Panc1 (cell line): ENCODE measurements around the gene CARD10.
"Not testable (repeated sequence)": the region's sequence is repeated elsewhere in the genome, so short reads cannot be mapped to it uniquely, and the experiment has no call there.

Experiments
- CTCF ChIP-seq: fragments of 450-650 bp; IDR thresholded peaks from 2 replicates; pipeline ENCODE4 v1.5.1; 2017; ENCODE audit warnings: mild to moderate bottlenecking
- POLR2AphosphoS5 ChIP-seq: IDR thresholded peaks from 2 replicates; pipeline ENCODE4 v1.6.1; 2012; ENCODE audit warnings: mild to moderate bottlenecking, low read depth, low read length, moderate library complexity
- SIN3A ChIP-seq: IDR thresholded peaks from 2 replicates; pipeline ENCODE4 v1.6.1; 2012; ENCODE audit warnings: low read depth, mild to moderate bottlenecking, low read length, moderate library complexity, borderline replicate concordance; ENCODE audit not compliant: insufficient read depth
- TCF7L2 ChIP-seq: IDR thresholded peaks from 2 replicates; pipeline ENCODE4 v1.6.1; 2011; ENCODE audit warnings: mild to moderate bottlenecking, low read depth, low read length, inconsistent platforms

- TF ChIP-seq CTCF, POLR2AphosphoS5, TCF7L2, SIN3A: not testable (repeated sequence)
Measured at GRCh38 chr22:37527081-37527752, 8.0 kb upstream of the CARD10 start.
